Fibroblast of mammary gland (primary cell): ENCODE measurements around the gene DAP.

Experiments
- DNase-seq: peaks from one replicate; pipeline ENCODE4 v3.0.0-alpha.2; 2010; ENCODE audit warnings: low read depth
- H3K4me3 ChIP-seq: 2 replicates; pipeline ENCODE4 v1.5.1; 2011; ENCODE audit warnings: low read depth, mild to moderate bottlenecking, low read length, moderate library complexity; ENCODE audit not compliant: control insufficient read depth
- TF ChIP-seq, protein P1 (sequence below): conservative IDR thresholded peaks from 2 replicates; pipeline ENCODE4 v1.5.1; 2011; ENCODE audit warnings: low read depth, low read length, inconsistent platforms; ENCODE audit not compliant: control insufficient read depth, insufficient read depth

The DAP gene

DNA sequence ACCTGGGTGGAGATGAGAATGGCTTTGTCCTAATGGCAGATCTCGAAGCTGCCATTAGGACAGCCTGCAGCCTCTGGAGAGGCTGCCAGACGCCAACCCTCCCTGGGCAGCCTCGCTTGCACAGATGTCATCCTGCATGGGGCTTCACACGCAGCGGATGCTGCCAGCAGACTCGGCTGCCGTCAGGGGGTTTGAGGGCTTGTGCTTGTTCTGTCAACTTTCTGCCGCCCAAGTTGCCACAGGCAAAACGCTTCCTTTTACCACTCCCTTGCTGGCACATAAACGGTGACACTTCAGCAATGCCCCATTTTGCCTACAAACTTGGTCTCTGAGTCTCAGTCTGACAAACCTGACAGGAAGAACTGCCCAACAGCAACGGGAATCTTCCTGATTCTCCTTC is 24.7 kb downstream of the DAP start:
- H3K4me3 ChIP-seq = no peak overlapping the region
- DNase-seq = no peak
- TF ChIP-seq, protein P1, sequence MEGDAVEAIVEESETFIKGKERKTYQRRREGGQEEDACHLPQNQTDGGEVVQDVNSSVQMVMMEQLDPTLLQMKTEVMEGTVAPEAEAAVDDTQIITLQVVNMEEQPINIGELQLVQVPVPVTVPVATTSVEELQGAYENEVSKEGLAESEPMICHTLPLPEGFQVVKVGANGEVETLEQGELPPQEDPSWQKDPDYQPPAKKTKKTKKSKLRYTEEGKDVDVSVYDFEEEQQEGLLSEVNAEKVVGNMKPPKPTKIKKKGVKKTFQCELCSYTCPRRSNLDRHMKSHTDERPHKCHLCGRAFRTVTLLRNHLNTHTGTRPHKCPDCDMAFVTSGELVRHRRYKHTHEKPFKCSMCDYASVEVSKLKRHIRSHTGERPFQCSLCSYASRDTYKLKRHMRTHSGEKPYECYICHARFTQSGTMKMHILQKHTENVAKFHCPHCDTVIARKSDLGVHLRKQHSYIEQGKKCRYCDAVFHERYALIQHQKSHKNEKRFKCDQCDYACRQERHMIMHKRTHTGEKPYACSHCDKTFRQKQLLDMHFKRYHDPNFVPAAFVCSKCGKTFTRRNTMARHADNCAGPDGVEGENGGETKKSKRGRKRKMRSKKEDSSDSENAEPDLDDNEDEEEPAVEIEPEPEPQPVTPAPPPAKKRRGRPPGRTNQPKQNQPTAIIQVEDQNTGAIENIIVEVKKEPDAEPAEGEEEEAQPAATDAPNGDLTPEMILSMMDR = no peak

DNA sequence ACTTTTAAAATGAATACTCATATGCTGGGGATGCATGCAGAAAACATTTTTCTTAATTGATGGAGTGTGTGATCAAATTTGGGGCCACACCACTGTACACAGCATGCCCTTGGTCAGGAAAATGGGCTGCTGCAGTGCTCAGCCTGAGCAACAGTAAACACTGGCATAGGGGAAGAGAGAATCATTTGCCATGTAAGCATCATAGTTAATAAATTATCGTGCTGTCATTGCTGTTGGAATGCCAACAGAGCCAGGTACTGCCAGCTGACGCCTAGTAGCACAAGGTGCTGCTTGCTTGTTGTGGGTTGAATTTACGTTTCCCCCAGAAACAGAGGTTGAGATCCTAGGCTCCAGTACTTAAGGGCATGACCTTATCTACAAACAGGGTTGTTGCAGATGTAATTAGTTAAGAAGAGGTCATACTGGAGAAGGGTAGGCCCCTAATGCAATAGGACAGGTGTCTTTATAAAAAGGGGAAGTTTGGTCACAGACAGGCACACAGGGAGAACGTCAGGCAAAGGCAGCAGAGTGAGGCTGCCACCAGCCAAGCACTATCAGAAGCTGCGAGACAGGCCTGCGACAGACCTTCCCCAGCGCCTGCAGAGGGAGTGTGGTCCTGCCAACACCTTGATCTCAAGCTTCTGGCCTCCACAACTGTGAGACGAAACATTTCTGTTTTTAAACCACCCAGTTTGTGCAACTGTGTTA is 25.3 kb downstream of the DAP start:
- TF ChIP-seq, protein P1 = no peak
- H3K4me3 ChIP-seq = no peak overlapping the region
- no peak for DNase-seq

DNA sequence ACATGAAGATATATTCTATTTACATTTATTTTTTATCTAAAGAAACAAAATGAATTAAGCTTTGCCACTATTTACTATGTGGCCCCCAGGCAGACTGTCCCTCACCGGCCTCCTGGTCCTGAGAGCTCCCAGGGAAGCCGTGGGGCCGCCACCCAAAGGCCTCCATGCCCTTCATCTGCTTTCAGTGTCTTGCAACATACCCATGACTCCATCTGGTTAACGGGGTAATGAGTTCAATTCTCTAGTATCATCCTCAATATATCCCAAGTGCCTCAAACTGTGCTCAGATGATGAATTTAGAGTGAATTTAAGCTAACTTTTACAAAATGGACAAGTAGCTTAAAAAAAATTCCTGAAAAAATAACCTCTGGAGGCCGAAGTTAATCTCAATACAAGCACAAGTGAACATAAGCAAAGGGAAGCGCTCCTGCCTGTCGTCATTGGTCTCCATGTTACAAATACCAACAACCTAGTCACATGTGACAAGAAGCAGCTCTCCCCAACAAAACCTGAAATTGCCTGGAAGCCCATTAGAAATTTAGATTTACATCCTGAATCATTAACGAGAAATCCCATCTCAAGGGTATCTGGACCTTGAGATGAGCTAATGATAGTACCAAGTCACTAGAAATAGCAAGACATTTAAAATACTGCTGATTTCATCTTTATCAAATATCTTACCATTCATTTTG is 26.1 kb downstream of the DAP start:
- DNase-seq = peak; percentile 14
- TF ChIP-seq, protein P1 = no peak
- H3K4me3 ChIP-seq = no peak overlapping the region

DNA sequence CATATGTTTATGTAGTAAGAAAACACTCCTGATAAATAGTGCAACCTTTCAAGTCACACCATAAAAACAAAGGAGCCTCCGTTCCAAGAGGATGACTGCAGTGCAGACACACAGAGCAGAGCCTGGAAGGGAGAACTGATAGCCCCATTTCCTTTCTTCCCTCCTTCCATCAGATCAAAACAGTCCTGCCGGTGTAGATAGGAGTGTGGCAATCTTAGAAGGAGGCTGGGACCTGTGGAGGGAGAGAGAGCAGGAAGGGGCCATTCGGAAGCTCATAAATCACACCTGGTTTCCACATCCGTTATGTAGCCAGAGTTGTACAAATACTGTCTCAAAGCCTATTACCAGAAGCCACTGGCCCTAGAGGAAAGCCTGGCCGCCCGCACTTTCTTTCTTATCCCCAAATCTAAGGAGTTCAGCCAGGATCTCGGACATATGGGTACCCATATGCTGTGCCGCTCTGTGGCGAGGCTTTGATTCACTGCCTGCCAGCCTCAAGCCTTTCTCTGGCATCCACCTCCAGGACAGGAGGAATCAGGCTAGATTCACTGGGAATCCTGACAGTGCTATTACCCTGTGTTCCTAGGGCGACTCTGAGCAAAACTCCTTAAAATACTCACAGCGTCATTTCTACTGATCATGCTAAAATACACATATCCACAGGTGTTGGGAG is 26.9 kb downstream of the DAP start:
- DNase-seq = no peak
- TF ChIP-seq, protein P1 = no peak
- no peak overlapping the region for H3K4me3 ChIP-seq

DNA sequence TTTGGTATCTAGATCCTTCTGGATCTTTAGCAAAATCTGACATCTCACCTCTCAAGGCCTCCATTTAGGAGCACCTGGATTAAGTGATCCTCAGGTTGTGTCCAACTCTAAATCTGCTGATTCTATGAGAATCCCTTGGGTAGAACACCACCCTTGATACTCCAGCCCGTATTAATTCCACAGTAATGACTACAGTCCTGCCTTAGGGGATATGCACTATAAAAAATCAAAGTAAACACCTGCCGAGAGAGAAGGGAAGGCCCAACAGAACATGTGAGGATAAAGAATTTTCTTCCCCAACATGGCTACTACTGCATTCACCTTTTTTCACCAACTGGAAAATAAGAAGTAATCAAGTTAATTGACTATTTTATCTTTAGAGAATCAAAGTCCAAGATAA is 27.6 kb downstream of the DAP start:
- TF ChIP-seq, protein P1 = no peak
- H3K4me3 ChIP-seq = no peak overlapping the region
- no peak for DNase-seq

DNA sequence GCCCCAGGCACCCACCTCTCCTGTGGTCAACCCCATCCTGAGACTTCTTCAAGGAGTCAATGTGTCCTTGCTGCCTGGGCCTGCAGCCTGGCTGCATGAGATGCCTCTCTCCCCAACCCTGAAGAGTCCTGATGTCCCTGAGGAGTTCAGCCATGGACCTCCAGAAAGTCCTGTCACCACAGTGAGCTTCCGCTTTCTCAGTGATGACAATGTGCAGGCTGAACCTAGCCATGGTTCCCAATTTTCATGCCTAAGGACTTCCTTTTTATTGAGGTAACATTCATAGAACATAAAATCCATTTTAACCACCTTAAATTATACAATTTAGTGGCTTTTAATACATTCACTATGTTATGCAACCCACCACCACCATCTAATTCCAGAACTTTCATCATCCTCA is 29.1 kb downstream of the DAP start:
- TF ChIP-seq, protein P1 = no peak
- no peak for DNase-seq
- H3K4me3 ChIP-seq = no peak overlapping the region
